ENCODE data around the gene NWD2.
"Not testable (repeated sequence)": the region's sequence is repeated elsewhere in the genome, so short reads cannot be mapped to it uniquely, and the experiment has no call there.

Gene NWD2

DNA sequence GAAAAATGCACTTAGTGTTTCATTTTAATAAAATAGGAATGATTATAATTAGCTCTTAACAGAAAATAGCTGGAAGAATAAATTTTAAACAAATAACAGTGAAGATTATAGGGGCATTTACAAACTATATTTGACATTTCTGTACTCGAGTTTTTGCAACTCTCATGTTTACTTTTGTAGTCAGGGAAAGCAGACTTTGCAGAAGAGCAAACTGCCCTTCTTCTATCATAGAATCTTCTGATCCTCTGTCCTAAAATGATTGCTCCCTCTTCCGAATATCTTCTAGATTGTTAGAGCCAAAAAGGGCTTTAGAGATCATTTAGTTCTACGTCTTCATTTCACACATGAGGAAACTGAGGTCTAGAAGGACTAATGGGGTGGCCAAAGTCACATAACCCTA lies 222.7 kb downstream of the NWD2 start:
- DNase-seq (ENCODE audit: low read depth): no peak

DNA sequence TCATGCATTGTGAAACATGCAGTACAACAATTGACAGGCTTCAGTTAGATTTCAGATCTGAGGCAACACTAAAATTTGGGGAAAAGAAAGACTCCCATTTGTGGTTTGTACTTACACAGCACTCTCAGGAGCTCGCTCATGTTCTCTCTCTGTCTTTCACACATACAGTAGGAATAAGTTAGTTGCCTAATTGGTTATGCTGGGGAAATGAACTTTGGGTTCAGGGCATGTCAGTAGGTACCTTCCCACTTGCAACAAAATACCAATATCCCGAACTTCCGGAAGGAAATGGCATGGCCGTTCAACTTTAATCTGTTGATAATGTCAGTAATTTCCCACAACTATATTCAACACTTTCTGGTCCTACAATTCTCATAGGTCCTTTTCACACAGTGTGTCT lies 223.3 kb downstream of the NWD2 start:
- no peak for DNase-seq (ENCODE audit: low read depth)

DNA sequence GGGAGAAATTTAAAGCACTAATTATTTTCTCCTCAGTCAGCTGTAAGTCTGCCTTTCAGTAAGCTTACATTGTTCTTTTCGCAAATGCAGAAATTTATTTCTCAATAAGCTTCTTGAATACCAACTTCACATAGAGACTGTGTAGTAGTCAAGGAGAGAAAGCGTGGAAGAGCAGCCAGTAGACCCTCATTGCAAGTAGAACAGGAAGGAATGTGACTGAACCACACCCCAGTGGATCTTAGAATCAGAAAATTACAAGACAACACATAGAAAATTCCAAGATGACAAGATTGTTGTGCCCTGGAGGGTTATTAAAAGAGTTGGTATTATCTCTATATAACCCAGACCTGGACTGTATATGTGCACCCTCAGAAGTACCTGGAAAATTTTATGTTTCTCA lies 224.7 kb downstream of the NWD2 start:
- no peak for DNase-seq (ENCODE audit: low read depth)

DNA sequence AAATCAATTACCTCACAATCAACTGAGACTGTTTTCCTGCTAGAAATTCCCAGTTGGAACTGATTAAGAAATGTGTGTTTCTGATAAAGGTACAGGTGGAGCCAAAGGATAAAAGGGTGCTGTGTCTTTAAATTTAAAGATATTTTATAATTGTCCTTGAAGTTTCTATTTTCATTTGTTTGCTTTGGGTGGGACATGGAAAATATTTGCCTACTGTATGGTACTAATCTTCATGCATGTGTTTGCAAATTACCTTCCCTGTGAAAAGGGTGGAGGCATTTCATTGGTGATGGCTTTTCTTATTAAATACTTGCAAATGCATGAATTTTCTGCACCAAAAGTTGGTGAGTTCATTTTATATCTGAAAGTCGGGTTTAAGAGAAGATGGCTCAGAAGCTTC lies 225.7 kb downstream of the NWD2 start:
- DNase-seq (ENCODE audit: low read depth): no peak

DNA sequence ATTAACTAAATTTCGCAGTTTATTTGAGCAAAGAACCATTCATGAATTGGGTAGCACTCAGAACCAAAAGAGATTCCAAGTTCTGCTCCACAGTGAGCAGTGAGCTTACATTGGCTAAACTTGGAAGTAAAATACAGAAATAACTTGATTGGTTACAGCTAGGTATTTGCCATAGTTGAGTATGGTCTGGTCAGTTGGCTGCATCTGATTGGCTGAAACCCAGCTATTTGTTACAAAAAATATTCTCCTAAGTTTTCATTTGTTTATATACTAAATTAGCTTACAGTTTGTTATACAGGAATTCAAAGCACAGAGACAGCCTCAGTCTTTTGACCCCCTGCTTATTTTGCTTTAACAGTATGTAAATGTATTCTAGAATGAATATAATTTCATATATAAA lies 226.6 kb downstream of the NWD2 start:
- no peak for DNase-seq (ENCODE audit: low read depth)

DNA sequence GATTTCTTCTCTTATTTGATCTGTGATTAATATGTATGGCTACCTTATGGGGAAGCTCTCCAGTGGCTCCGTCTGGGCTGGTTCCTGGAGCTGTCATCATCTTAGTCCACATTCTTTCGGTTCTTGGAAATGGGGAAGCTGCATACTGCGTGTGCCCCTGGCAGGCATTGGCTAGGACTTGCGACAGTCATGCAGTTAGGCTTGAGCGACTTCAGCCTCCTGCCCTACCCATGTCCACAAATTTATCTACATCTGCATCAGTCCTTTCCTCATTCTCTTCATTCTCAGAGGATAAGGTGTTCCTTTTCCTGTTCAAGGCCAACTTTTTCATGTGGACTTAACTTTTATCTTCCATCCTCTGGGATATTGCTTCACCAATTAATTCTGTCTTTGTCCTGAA lies 227.4 kb downstream of the NWD2 start:
- no peak for DNase-seq (ENCODE audit: low read depth)

DNA sequence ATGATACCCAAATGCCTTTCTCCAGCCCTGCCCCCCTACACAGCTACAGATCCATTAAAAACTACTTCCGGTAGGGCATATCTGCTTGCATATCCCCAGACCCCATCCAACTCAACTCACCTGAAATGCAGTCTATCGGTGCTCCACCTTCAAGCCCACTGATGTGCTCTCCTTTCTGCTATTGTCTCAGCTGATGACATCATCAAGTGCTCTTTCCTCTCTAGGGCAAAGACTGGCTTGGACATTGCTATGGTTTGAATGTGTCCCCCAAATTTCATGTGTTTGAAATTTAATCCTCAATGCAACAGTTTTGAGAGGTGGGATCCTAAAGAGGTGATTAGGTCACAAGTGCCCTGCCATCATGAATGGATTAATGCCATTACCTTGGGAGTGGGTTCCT lies 229.3 kb downstream of the NWD2 start:
- no peak for DNase-seq (ENCODE audit: low read depth)

DNA sequence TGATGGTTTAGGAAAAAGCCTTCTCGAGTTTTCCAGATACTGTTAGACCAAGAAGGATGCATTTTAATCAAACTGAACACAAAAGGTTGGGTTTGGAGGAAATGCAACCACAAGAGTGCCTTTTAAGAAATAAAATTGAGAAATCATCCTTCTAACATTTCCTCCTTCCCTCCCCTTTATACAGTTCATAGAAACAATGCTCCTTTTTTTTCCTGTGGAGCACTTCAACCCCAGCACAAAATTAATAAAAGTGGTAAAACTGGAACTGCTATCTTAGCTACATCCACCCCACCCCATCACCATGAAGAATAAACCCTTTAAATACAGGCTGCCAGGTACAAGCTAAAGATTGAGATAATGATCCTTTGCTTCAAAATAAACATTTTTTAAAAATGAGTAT lies 230.5 kb downstream of the NWD2 start:
- DNase-seq (ENCODE audit: low read depth): no peak

DNA sequence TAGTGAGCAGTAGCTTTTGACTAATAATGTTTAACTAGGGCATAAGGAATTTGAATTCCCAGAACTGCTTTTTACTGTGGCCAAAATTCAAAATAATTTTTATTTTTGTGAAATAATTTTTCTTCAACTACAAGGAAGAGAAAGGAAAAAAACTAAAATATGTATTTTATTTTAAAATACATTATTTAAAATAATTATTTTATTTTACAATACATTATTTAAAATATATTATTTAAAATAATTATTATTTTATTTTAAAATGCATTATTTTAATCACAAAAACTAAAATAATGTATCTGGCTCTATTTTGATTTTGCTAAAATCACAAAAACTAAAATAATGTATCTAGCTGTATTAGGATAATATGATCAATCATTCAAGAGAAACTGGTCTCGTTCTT lies 231.2 kb downstream of the NWD2 start:
- no peak for DNase-seq (ENCODE audit: low read depth)

DNA sequence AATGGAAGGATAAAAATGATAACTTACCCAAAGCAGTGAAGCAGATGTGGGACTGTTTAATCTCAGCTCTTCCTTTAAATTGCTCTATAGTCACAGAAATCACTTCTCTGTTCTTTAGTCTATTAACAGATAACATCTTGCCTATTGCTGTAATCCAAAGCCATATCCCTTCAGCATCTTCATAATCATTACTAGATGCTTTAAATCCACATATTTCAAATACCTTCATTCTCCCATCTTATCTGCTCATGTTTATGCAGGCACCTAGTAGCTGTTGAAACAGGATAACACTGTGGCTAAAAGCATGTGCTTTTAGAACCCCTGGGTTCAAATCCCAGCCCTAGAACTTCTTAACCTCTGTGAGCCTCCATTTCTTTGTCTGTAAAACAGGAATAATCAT lies 231.7 kb downstream of the NWD2 start:
- DNase-seq (ENCODE audit: low read depth): no peak

DNA sequence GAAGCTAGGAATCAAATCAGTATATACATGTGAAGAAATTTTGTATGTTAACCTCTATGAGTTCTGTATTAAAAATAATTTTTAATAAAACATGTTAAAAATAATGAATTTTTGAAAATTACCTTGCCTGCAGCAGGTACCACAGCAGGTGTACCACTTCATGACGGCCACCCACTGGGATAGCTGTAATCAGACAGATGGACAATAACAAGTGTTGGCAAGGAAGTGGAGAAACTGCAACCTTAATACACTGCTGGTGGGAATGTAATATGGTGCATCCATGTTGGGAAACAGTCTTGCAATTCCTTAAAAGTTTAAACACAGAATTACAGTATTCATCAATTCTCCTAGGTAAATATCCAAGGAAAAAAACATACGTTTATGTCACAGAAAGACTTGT lies 232.1 kb downstream of the NWD2 start:
- no peak for DNase-seq (ENCODE audit: low read depth)

DNA sequence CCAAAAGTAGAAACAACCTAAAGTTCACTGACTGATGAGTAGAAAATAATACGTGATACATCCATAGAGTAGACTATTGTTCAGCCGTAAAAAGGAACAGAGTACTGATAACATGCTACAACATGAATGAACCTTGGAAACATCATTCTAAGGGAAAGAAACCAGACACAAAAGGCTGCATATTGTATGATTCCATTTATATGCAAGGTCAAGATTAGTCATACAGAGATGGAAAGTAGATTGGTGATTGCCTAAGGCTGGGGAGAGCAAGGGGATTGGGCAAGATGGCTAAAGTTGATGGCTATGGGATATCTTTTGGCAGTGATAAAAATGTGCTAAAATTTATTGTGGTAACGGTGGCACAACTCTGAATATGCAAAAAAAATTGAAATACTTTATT lies 232.6 kb downstream of the NWD2 start:
- DNase-seq (ENCODE audit: low read depth): no peak

DNA sequence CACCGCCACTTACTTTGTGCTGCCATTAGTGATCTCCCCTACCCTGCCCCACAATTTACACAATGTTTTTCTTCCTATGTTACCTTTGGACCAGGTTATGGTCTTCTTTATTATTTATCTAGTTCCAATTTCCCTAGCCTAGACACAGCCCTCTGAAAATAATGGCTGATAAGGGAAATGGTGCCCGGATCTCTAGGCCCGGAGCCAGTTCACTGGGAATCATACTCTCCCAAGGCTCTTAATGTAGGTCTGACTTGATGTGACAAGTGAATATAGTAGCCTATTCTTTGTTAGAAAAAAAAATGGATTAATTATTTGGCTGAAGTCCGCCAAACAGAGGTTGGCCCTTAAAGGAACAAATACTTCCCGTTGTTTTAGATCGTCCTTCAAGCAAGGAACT lies 233.6 kb downstream of the NWD2 start:
- no peak for DNase-seq (ENCODE audit: low read depth)

DNA sequence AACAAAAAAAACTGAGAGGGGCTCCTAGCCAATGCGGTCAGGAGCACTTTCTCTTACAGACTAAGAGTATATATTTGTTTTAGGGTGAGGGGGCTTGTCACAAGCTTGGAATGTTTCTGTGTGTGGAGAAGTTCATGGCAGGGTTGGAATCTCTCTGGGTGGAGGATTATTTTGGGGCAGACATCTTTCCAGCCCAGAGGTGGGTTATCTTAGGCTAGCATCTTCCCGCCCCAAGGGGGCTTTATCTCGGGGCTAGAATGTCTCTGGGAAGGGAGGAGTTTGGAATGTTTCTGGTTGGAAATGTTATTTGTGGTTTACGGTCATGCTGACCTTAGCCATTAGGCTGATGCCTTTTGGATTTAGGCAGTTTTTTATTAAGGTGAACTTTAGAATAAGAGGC lies 236.0 kb downstream of the NWD2 start:
- no peak for DNase-seq (ENCODE audit: low read depth)

DNA sequence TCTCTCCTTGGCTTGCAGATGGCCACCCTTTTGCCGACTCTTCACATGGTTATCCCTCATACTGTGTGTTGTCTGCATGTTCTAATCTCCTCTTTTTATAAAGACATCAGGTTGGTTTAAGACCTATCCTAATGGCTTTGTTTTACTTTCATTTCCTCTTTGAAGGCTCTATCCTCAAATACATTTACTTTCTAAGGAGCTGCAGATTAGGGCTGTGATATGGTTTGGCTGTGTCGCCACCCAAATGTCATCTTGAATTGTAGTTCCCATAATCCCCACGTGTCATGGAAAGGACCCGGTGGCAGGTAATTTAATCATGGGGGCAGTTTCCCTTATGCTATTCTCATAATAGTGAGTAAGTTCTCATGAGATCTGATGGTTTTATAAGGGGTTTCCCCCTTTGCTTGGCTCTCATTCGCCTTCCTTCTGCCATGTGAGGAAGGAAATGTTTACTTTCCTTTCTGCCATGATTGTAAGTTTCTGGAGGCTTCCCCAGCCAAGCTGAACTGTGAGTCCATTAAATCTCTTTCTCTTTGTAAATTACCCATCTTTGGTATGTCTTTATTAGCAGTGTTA lies 237.1 kb downstream of the NWD2 start:
- DNase-seq (ENCODE audit: low read depth): no peak

DNA sequence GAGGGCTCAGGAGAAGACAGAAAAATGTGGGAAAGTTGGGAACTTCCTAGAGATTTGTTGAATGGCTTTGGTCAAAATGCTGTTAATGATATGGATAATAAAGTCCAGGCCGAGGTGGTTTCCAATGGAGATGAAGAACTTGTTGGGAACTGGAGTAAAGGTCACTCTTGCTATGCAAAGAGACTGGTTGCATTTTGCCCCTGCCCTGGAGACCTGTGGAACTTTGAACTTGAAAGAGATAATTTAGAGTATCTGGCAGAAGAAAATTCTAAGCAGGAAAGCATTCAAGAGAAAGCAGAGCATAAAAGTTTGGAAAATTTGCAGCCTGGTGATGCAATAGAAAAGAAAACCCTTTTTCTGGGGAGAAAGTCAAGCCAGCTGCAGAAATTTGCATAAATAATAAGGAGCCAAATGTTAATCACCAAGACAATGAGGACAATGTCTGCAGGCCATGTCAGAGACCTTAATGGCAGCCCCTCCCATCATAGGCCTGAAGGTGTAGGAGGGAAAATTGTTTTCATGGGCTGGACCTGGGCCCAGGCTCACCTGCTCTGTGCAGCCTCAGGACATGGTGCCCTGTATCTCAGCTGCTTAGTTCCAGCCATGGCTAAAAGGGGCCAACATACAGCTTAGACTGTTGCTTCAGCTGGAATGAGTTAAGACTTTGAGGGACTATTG lies 237.8 kb downstream of the NWD2 start:
- DNase-seq (ENCODE audit: low read depth): no peak

DNA sequence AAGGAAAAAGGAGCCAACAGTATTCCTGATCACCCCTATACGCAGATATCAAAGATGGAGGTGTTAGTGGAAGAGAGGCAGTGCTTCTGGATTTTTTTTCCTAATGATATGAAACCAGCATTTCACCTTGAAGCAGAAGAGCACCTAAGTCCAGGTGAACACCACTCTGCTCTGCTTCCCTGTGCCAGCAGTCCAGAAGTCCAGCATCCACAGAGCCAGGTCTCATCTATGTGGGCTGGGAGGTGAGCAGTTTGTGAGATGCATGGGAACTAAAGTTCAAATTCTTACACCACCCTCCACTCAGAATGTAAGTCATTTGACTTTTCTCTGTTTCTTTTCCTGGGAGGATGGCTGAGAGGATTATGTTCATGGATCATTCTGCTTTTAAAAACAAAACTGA lies 239.1 kb downstream of the NWD2 start:
- DNase-seq (ENCODE audit: low read depth): no peak

DNA sequence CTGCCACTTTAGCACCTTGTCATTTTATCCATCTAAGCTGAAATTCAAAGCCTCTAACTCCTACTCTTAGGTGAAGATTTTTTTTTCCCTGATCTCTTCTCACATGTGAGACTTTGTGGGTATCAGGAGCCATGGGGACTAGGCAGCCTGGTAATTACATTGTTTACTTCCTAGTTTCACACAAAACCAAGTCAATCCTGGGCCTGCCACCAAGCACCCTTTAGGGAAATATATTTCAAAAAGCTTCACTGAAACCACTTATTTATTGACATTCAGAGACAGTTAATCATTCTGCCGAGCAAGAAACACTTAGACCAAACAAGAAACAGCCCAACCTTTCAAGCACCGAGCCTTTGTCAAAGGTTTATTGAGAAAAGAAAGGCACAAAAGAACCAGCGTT lies 241.6 kb downstream of the NWD2 start:
- DNase-seq (ENCODE audit: low read depth): no peak

DNA sequence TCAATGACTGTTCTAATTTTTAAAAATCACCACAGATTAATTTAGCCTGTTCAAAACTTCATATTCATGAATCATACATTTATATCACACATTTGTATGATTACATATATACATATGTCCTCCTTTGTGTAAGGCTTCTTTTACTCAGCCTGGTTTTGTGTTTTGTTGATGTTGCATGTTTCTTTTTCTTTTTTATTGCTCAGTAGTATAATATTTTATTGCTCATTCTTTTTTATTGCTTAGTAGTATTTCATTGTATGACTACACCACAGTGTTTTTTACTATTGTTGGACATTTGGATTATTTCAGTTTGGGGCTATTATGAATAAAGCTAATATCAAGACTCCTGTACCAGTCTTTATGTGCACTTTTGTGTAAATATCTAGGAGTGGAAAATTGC lies 243.1 kb downstream of the NWD2 start:
- no peak for DNase-seq (ENCODE audit: low read depth)

DNA sequence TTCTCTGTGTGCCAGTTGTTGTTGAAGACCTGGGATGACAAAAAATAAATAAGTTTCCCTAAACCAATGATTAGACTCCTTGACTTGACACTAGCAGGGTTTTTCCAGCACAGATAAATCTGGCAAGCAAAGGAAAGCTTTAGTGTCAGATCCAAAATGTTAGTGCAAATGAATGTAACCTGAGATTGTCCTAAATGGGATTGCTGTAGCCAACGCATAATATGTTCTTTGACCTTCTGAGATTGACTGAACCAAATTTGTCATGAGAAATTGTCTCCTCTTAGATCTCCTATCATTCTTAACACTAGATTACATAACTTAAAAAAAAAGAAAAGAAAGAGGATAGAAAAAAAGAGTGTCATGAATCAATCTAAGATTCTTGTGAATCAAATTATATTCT lies 245.2 kb downstream of the NWD2 start:
- no peak for DNase-seq (ENCODE audit: low read depth)

DNA sequence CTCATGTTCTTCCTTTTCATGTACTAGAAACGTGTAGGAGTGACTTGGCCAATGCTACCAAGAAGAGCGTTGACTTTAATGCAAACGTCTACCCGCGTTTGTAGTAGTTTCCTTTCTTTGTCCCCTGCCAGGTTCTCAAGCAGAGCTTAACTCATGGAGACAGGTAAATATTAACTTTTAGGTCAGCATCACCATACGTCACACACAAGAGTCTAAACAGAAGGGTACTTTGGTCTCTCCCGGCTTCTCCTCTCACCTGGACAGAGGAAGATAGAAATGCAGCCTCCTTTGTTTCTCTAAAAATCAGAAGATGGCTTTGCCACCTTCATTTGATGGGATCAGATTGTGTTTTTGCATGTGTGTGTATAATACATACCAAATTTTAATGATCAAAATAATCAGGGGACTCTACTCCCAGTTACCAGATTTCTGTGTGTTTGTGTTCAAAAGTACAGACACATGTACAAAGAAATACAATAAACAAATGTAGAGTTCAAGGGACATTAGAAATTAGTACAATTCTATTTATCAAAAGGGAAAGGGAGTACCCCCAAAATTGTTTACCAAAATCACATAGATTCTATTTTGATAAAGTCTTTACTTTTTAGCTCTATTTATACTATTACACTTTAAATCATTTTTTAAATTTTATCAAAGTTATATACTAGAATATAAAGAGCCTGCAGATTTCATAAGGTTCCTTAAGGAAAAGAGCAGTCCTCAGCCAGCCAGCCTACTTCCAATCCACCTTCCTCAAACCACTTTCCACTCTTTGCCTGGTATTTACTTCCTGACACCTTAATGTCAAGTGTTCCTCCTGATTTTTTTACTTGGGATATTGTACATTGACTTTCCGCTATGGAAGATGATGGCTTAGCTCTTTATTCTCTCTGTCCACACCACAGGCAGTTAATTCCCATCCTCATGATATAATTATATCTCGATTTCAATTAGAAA lies 246.1 kb downstream of the NWD2 start:
- DNase-seq (ENCODE audit: low read depth): no peak

DNA sequence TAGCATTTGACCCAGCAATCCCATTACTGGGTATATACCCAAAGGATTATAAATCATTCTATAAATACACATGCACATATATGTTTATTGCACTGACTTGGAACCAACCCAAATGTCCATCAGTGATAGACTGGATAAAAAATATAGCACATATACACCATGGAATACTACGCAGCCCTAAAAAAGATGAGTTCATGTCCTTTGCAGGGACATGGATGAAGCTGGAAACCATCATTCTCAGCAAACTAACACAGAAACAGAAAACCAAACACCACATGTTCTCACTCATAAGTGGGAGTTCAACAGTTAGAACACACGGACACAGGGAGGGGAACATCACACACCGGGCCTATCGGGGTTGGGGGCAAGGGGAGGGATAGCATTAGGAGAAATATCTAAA lies 250.8 kb downstream of the NWD2 start:
- DNase-seq (ENCODE audit: low read depth): not testable (repeated sequence)
